Left lung (tissue), 10 donors: ENCODE data around the gene NSUN3. TPM values are rescaled to one million over a fixed set of nuclear protein-coding genes. Genes with fewer than 3 reads are reported as not detected.

Experiments
- ATAC-seq: fragments of 200-7000 bp; cut with Tn5 transposase; one replicate; pipeline ENCODE4 v1.9.1; 2020; ENCODE audit warnings: moderate library complexity
- DNase-seq, 4 donors: peaks; one replicate each; pipeline ENCODE4 v3.0.0-alpha.2; 2013 to 2020
- H3K27ac ChIP-seq, 2 donors: fragments of 200-600 bp; sonication (generic) in 1 of 2; one replicate each; pipeline versions ENCODE4 v1.5.0 to v1.8.0; 2020 to 2021
- H3K27me3 ChIP-seq, 2 donors: fragments of 200-600 bp; sonication (generic) in 1 of 2; one replicate each; pipeline versions ENCODE4 v1.5.0 to v1.8.0; 2020 to 2021
- H3K36me3 ChIP-seq, 2 donors: fragments of 200-600 bp; sonication (generic) in 1 of 2; one replicate each; pipeline versions ENCODE4 v1.5.0 to v1.8.0; 2020 to 2021
- H3K4me1 ChIP-seq, 2 donors: fragments of 200-600 bp; one replicate each; pipeline ENCODE4 v1.8.0; 2021
- H3K4me3 ChIP-seq, 2 donors: fragments of 200-600 bp; sonication (generic) in 1 of 2; one replicate each; pipeline versions ENCODE4 v1.5.0 to v1.8.0; 2020 to 2021; ENCODE audit warnings: mild to moderate bottlenecking in 1 of 2
- H3K9me3 ChIP-seq, 2 donors: fragments of 200-600 bp; sonication (generic) in 1 of 2; one replicate each; pipeline versions ENCODE4 v1.5.0 to v1.8.0; 2020 to 2021
- intact Hi-C, 2 donors: fragments of 100-400 bp; cut with DNase I; formaldehyde crosslinking; loops; one replicate each; pipeline versions ENCODE4 v1.11.2 to v1.14.2; 2022
- polyA plus RNA-seq, 6 donors: library from polyadenylated mRNA; unstranded; fragments of 120-200 nt; gene quantifications; one replicate each; pipeline ENCODE4 v1.2.1, GENCODE V29; 2013; ENCODE audit not compliant: insufficient read length in 6 of 6
- total RNA-seq, 2 donors: library from RNA; stranded (reverse); fragmentation: NEBNext Ultra II Directional; extraction: Animal tissue kit (Norgen Biotek cat#: 25700); gene quantifications; one replicate each; pipeline ENCODE4 v1.2.1, GENCODE V29; 2021
- TF ChIP-seq, protein P1 (sequence below), 2 donors: fragments of 200-600 bp; sonication (generic) in 1 of 2; IDR thresholded peaks; one replicate each; pipeline versions ENCODE4 v1.5.0 to v1.8.0; 2021; ENCODE audit warnings: antibody characterized with exemption in 2 of 2
- donor health status: DM: no; HTN: yes; CAD: no.
- donor health status: DM: no; HTN: no; CAD: no.

The NSUN3 gene
- total and polyA plus RNA-seq, 8 donors = 13.4 to 18.8 (median 16.3) TPM

DNA sequence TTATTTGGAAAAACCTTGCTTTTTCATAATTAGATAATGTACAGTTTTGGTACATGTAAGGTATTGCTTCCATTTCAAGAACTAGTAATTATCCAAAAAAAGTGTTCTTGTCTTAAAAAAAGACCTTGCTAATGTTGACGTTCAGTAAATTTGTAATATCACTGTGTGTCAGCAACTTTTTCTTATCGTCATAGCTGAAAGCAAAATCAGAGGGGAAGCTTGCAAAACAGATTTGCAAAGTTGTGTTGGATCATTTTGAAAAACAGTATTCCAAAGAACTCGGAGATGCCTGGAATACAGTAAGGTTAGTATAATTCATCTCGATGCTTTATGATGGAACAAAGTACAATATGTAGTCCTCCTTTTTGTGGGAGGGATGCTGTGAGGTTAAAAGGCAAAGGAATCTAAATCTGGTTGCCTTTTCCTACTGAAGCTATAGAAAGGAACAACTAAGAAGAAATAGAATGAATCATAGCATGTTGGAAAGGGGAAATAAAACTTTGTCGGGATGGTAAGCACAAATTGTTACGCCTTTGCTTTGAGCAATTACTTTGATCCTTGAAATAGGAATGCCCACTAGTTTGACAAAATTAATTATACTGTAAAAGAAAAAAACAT is 1.5 kb downstream of the NSUN3 start:
- intact Hi-C loops = no loop called here
- Histone ChIP-seq H3K36me3 (peaks cover 0 to 20% of the 10 kb centered on the region in 2 donors), H3K4me1 (peaks cover 30 to 46% of the 10 kb centered on the region in 2 donors), H3K4me3 (peak overlapping the region; percentile 48 to 56), H3K9me3 (no peaks in the 10 kb centered on the region), H3K27me3 (no peaks in the 10 kb centered on the region), H3K27ac (peak overlapping the region; percentile 95 to 97)
- no peak for ATAC-seq
- DNase-seq = no peak
- TF ChIP-seq, protein P1, sequence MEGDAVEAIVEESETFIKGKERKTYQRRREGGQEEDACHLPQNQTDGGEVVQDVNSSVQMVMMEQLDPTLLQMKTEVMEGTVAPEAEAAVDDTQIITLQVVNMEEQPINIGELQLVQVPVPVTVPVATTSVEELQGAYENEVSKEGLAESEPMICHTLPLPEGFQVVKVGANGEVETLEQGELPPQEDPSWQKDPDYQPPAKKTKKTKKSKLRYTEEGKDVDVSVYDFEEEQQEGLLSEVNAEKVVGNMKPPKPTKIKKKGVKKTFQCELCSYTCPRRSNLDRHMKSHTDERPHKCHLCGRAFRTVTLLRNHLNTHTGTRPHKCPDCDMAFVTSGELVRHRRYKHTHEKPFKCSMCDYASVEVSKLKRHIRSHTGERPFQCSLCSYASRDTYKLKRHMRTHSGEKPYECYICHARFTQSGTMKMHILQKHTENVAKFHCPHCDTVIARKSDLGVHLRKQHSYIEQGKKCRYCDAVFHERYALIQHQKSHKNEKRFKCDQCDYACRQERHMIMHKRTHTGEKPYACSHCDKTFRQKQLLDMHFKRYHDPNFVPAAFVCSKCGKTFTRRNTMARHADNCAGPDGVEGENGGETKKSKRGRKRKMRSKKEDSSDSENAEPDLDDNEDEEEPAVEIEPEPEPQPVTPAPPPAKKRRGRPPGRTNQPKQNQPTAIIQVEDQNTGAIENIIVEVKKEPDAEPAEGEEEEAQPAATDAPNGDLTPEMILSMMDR (IDR thresholded peaks at IDR 0.05) = no peak

DNA sequence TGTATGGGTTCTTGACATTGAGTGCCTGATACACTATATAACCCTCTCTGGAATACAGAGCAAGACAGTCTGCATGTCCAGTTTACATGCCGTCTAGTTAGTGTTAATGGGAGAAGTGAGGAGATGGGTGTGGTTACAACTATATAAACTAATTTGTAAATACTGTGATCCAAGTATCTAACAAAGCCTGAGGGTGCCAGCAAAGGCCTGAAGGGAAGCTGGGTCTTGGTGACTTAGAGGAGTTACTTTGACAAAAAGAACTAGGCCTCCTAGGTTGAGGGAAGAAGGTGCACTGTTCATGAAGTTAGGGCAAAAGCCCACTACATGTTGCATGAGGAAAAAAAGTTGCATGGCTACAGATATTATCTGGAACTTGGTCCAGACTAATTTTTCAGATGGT is 2.3 kb downstream of the NSUN3 start:
- Histone ChIP-seq H3K4me3 (peak overlapping the region in 1 of 2 donors; percentile 56), H3K4me1 (peaks cover 30 to 46% of the 10 kb centered on the region in 2 donors), H3K27me3 (no peaks in the 10 kb centered on the region), H3K9me3 (no peaks in the 10 kb centered on the region), H3K36me3 (peaks cover 0 to 15% of the 10 kb centered on the region in 2 donors), H3K27ac (no peak overlapping the region)
- intact Hi-C loops = loop anchor here in 1 of 2 donors (5.0 kb wide), 1 partner anchor 63 kb away; no protein-coding TSS in a partner anchor
- DNase-seq (no peak), ATAC-seq (no peak)
- TF ChIP-seq, protein P1 (IDR thresholded peaks at IDR 0.05) = no peak

- TF ChIP-seq, protein P1 (IDR thresholded peaks at IDR 0.05) = no peak
- no peaks in the 10 kb centered on the region for H3K9me3 ChIP-seq
- intact Hi-C loops = loop anchor here in 1 of 2 donors (5.0 kb wide), 1 partner anchor 64 kb away; no protein-coding TSS in a partner anchor
- H3K36me3 ChIP-seq = peaks cover 0 to 20% of the 10 kb centered on the region in 2 donors
- DNase-seq = no peak
- H3K27ac ChIP-seq = no peak overlapping the region
- ATAC-seq = no peak
- no peaks in the 10 kb centered on the region for H3K27me3 ChIP-seq
- H3K4me1 ChIP-seq = peaks cover 30 to 46% of the 10 kb centered on the region in 2 donors
- no peak overlapping the region for H3K4me3 ChIP-seq
Observed at GRCh38 chr3:94065819-94066480, 3.1 kb downstream of the NSUN3 start.

- peak overlapping the region; percentile 0 to 25 for H3K27ac ChIP-seq
Observed at GRCh38 chr3:94066506-94067500, 3.9 kb downstream of the NSUN3 start.

More at GRCh38 chr3:94066506-94067500, 3.9 kb downstream of the NSUN3 start:
- DNase-seq (no peak), ATAC-seq (no peak)
- peaks cover 0 to 25% of the 10 kb centered on the region in 2 donors for H3K36me3 ChIP-seq
- H3K27me3 ChIP-seq = no peaks in the 10 kb centered on the region
- H3K4me3 ChIP-seq = no peak overlapping the region
- intact Hi-C loops = loop anchor here in 1 of 2 donors (5.0 kb wide), 1 partner anchor 65 kb away; no protein-coding TSS in a partner anchor
- H3K4me1 ChIP-seq = peaks cover 29 to 44% of the 10 kb centered on the region in 2 donors
- H3K9me3 ChIP-seq = no peaks in the 10 kb centered on the region
- TF ChIP-seq, protein P1 (IDR thresholded peaks at IDR 0.05) = no peak
